Measurements from ENCODE around the gene TREH. TPM values are rescaled to one million over a fixed set of nuclear protein-coding genes. Genes with fewer than 3 reads are reported as not detected.

The TREH gene
- total RNA-seq, 2 experiments from 2014 or later: not detected

Other genes starting within 250 kb of the TREH start
- gene KMT2A, start 243.2 kb downstream of the TREH start, total RNA-seq: 100 to 1,000 TPM in 1 of 2 experiments, 10 to 100 TPM in 1; 94.6 to 102 TPM
- under 1 TPM; 0.23 to 0.55 TPM for gene TTC36, start 152.2 kb downstream of the TREH start, total RNA-seq
- gene TMEM25, start 148.5 kb downstream of the TREH start, total RNA-seq: 1 to 10 TPM; 5.3 to 6.4 TPM
- 1 to 10 TPM; 9.6 to 10.0 TPM for gene IFT46, start 113.7 kb downstream of the TREH start, total RNA-seq
- gene ARCN1, start 107.2 kb downstream of the TREH start, total RNA-seq: 100 to 1,000 TPM; 138 to 141 TPM
- gene PHLDB1, start 72.0 kb downstream of the TREH start, total RNA-seq: under 1 TPM; 0.53 to 0.63 TPM
- 100 to 1,000 TPM; 154 to 155 TPM for gene DDX6, start 111.5 kb upstream of the TREH start, total RNA-seq
- gene CXCR5, start 204.2 kb upstream of the TREH start, total RNA-seq: under 1 TPM; 0.83 to 0.86 TPM
- gene BCL9L, start 246.3 kb upstream of the TREH start, total RNA-seq: 10 to 100 TPM; 56.8 to 62.5 TPM

Measured in activated CD4-positive, alpha-beta memory T cell treated with anti-CD3 and anti-CD28 coated beads, Interleukin-2, amount 10 ng/mL, durations not matched to agents 7 days and 5 days (primary cell).